H1 (cell line): ENCODE results near the gene TRAF6.
"Not testable (repeated sequence)": the region's sequence is repeated elsewhere in the genome, so short reads cannot be mapped to it uniquely, and the experiment has no call there.

Source experiments
- CTCF ChIP-seq, 3 experiments: IDR thresholded peaks; 1 replicate in 2 of 3; 2 replicates in 1 of 3; pipeline versions ENCODE4 v1.5.1 to v1.6.1; 2011; ENCODE audit warnings: low read length in 3 of 3, mild to moderate bottlenecking in 3 of 3, inconsistent platforms in 2 of 3, low read depth in 1 of 3, moderate library complexity in 1 of 3; ENCODE audit not compliant: insufficient read depth in 1 of 3; ENCODE audit errors: control extremely low read depth in 1 of 3
- JUND ChIP-seq: IDR thresholded peaks from 2 replicates; pipeline ENCODE4 v1.6.1; 2011; ENCODE audit warnings: mild to moderate bottlenecking, improper control_type of control experiment, low read length
- SUZ12 ChIP-seq: fragments of 200-600 bp; sonication (generic); IDR thresholded peaks from 2 replicates; pipeline ENCODE4 v1.6.1; 2012; ENCODE audit warnings: mild to moderate bottlenecking, inconsistent platforms, low read length, moderate library complexity, mixed read lengths
- YY1 ChIP-seq: IDR thresholded peaks from 2 replicates; pipeline ENCODE4 v1.6.1; 2011; ENCODE audit warnings: low read depth, mild to moderate bottlenecking, low read length
- TF ChIP-seq, protein P1 (sequence below): IDR thresholded peaks from 2 replicates; pipeline ENCODE4 v1.6.1; 2012; ENCODE audit warnings: inconsistent platforms

DNA sequence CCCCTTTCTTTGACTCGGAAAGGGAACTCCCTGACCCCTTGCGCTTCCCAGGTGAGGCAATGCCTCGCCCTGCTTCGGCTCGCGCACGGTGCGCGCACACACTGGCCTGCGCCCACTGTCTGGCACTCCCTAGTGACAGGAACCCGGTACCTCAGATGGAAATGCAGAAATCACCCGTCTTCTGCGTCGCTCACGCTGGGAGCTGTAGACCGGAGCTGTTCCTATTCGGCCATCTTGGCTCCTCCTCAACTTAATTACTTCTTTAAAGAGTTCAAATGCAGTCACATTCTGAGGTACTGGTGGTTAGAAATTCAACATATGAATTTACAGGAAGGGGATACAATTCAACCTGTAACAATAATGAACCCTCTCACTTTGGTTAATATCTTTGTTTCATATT is 47.3 kb upstream of the TRAF6 start:
- not testable (repeated sequence) for TF ChIP-seq SUZ12; CTCF (IDR thresholded peaks at IDR 0.05; ENCODE audit: control extremely low read depth in 1 of 3, insufficient read depth in 1 of 3, low read depth in 1 of 3, low read length in 3 of 3); JUND
- TF ChIP-seq, protein P1, sequence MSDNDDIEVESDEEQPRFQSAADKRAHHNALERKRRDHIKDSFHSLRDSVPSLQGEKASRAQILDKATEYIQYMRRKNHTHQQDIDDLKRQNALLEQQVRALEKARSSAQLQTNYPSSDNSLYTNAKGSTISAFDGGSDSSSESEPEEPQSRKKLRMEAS = not testable (repeated sequence)
- 0 out of 2 replicates have a peak, but pooled peaks have one; percentile 32 for TF ChIP-seq YY1
